ENCODE data around the gene LRP6.

GRCh38 chr12:12305568-12306300 is 38.9 kb upstream of the LRP6 start:
- TF ChIP-seq POLR2A (IDR thresholded peaks at IDR 0.05) = no peak
- TF ChIP-seq POLR2AphosphoS5 (IDR thresholded peaks at IDR 0.05; ENCODE audit: insufficient read depth in 1 of 2, low read depth in 1 of 2) = no peak
- TF ChIP-seq CTCF (IDR thresholded peaks at IDR 0.05) = no peak
